Neural cell (in vitro differentiated cells): ENCODE measurements around the gene HIVEP2. TPM values are rescaled to one million over a fixed set of nuclear protein-coding genes. Genes with fewer than 3 reads are reported as not detected.

Experiments used
- H2AFZ ChIP-seq: fragments of 200-600, 300-800 bp; sonication (generic), shearing (Covaris generic); 2 replicates; pipeline ENCODE4 v1.6.0; 2014; ENCODE audit warnings: low read depth, mild to moderate bottlenecking, antibody characterized with exemption, low read length, moderate library complexity
- H3F3A ChIP-seq: fragments of 200-600 bp; shearing (Covaris generic); 2 replicates; pipeline ENCODE4 v1.6.1; 2016; ENCODE audit warnings: mild to moderate bottlenecking, moderate library complexity, mixed read lengths, antibody characterized with exemption, low read length; ENCODE audit not compliant: insufficient read depth, poor library complexity, severe bottlenecking
- H3K27ac ChIP-seq: fragments of 200-600, 300-800 bp; sonication (generic), shearing (Covaris generic); 2 replicates; pipeline ENCODE4 v1.5.1; 2014; ENCODE audit warnings: mild to moderate bottlenecking, low read length, moderate library complexity
- H3K27me3 ChIP-seq: fragments of 300-800, 200-600 bp; sonication (generic), shearing (Covaris generic); 2 replicates; pipeline ENCODE4 v1.6.0; 2014; ENCODE audit warnings: mild to moderate bottlenecking, low read depth, low read length, moderate library complexity; ENCODE audit not compliant: insufficient read depth
- H3K36me3 ChIP-seq: fragments of 300-800, 200-600 bp; sonication (generic), shearing (Covaris generic); 2 replicates; pipeline ENCODE4 v1.5.1; 2014; ENCODE audit warnings: mild to moderate bottlenecking, antibody characterized with exemption, low read length, moderate library complexity; ENCODE audit not compliant: insufficient read depth
- H3K4me2 ChIP-seq: fragments of 300-800, 200-600 bp; sonication (generic), shearing (Covaris generic); 2 replicates; pipeline ENCODE4 v1.6.0; 2014; ENCODE audit warnings: mild to moderate bottlenecking, low read length
- H3K4me3 ChIP-seq: fragments of 300-800, 200-600 bp; sonication (generic), shearing (Covaris generic); 2 replicates; pipeline ENCODE4 v1.5.1; 2014; ENCODE audit warnings: mild to moderate bottlenecking, low read length, moderate library complexity
- H3K79me2 ChIP-seq: fragments of 200-600 bp; shearing (Covaris generic); replicated peaks from 2 replicates; pipeline ENCODE4 v1.6.0; 2014; ENCODE audit warnings: mild to moderate bottlenecking, low read length, moderate library complexity; ENCODE audit not compliant: insufficient read depth
- H3K9ac ChIP-seq: fragments of 300-800, 200-600 bp; sonication (generic), shearing (Covaris generic); 2 replicates; pipeline ENCODE4 v1.6.1; 2016; ENCODE audit warnings: mild to moderate bottlenecking, low read length, mixed read lengths
- H3K9me2 ChIP-seq: fragments of 200-600 bp; shearing (Covaris generic); 2 replicates; pipeline ENCODE4 v1.6.1; 2016; ENCODE audit warnings: mild to moderate bottlenecking, low read length, mixed read lengths; ENCODE audit not compliant: insufficient read depth
- H3K9me3 ChIP-seq: fragments of 200-600, 300-800 bp; sonication (generic), shearing (Covaris generic); 2 replicates; pipeline ENCODE4 v1.6.1; 2016; ENCODE audit warnings: mild to moderate bottlenecking, mixed run types, low read length, moderate library complexity, mixed read lengths
- H4K20me1 ChIP-seq: fragments of 200-600 bp; shearing (Covaris generic); 2 replicates; pipeline ENCODE4 v1.6.1; 2016; ENCODE audit warnings: mild to moderate bottlenecking, mixed run types; ENCODE audit not compliant: insufficient read depth
- EP300 ChIP-seq: fragments of 450-650 bp; conservative IDR thresholded peaks from 2 replicates; pipeline ENCODE4 v1.6.1; 2014; ENCODE audit warnings: antibody characterized with exemption, mild to moderate bottlenecking, moderate library complexity; ENCODE audit not compliant: poor library complexity, severe bottlenecking
- EZH2 ChIP-seq: fragments of 200-600, 300-800 bp; shearing (Covaris generic), sonication (generic); IDR thresholded peaks from 2 replicates; pipeline ENCODE4 v1.6.1; 2014; ENCODE audit warnings: antibody characterized with exemption, low read length, borderline replicate concordance, mild to moderate bottlenecking; ENCODE audit not compliant: insufficient read depth, poor library complexity, severe bottlenecking
- MXI1 ChIP-seq: fragments of 450-650 bp; conservative IDR thresholded peaks from 2 replicates; pipeline ENCODE4 v1.6.1; 2014; ENCODE audit warnings: antibody characterized with exemption, mild to moderate bottlenecking; ENCODE audit not compliant: poor library complexity, severe bottlenecking
- POLR2AphosphoS5 ChIP-seq: IDR thresholded peaks from 2 replicates; pipeline ENCODE4 v1.6.1; 2012
- RAD21 ChIP-seq: fragments of 450-650 bp; conservative IDR thresholded peaks from 2 replicates; pipeline ENCODE4 v1.6.1; 2014; ENCODE audit warnings: antibody characterized with exemption, mild to moderate bottlenecking, moderate library complexity
- REST ChIP-seq: IDR thresholded peaks from 2 replicates; pipeline ENCODE4 v1.6.1; 2012; ENCODE audit warnings: borderline replicate concordance
- SMC3 ChIP-seq: fragments of 450-650 bp; conservative IDR thresholded peaks from 2 replicates; pipeline ENCODE4 v1.6.1; 2014; ENCODE audit warnings: antibody characterized with exemption, mild to moderate bottlenecking, moderate library complexity; ENCODE audit not compliant: poor library complexity
- TAF1 ChIP-seq: IDR thresholded peaks from 2 replicates; pipeline ENCODE4 v1.6.1; 2012; ENCODE audit warnings: low read depth
- polyA plus RNA-seq: library from polyadenylated mRNA; depleted of rRNA; stranded (reverse); fragments of >200 nt; gene quantifications from 2 replicates; pipeline ENCODE4 v1.2.3, GENCODE V29; 2014
- TF ChIP-seq, protein P1 (sequence below): fragments of 450-650 bp; IDR thresholded peaks from 2 replicates; pipeline ENCODE4 v1.5.1; 2014; ENCODE audit warnings: antibody characterized with exemption, mild to moderate bottlenecking, moderate library complexity; ENCODE audit not compliant: poor library complexity, severe bottlenecking

HIVEP2 gene
- polyA plus RNA-seq, 1 donor from 2014 or later: 6.0 TPM

DNA sequence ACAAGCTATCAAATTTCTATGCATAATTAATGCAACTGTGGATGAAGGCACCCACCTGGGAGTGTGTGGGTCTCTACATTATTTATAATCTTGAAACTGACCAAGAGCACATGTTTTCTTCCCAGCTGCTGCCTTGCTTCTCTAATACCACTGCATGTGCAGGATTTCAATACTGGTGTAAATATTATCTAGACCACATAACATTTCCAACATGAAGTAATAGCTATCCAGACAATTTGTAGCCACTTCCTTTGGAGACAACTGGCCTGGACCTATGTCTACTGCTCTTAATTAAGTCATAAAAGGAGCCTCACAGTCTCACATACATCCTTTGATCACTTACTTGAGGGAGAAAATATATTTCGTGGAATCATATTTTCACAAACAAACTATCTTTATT is 180.7 kb downstream of the HIVEP2 start:
- H2AFZ ChIP-seq: no peak overlapping the region
- no peaks in the 10 kb centered on the region for H3K27me3 ChIP-seq
- H3K9me3 ChIP-seq: no peaks in the 10 kb centered on the region
- no peaks in the 10 kb centered on the region for H3K79me2 ChIP-seq
- no peak overlapping the region for H3K4me2 ChIP-seq
- peaks cover 5% of the 10 kb centered on the region for H3K36me3 ChIP-seq
- TF ChIP-seq POLR2AphosphoS5 (no peak), REST (no peak), RAD21 (no peak), EZH2 (no peak), MXI1 (no peak), SMC3 (no peak), TAF1 (no peak), EP300 (no peak)
- TF ChIP-seq, protein P1, sequence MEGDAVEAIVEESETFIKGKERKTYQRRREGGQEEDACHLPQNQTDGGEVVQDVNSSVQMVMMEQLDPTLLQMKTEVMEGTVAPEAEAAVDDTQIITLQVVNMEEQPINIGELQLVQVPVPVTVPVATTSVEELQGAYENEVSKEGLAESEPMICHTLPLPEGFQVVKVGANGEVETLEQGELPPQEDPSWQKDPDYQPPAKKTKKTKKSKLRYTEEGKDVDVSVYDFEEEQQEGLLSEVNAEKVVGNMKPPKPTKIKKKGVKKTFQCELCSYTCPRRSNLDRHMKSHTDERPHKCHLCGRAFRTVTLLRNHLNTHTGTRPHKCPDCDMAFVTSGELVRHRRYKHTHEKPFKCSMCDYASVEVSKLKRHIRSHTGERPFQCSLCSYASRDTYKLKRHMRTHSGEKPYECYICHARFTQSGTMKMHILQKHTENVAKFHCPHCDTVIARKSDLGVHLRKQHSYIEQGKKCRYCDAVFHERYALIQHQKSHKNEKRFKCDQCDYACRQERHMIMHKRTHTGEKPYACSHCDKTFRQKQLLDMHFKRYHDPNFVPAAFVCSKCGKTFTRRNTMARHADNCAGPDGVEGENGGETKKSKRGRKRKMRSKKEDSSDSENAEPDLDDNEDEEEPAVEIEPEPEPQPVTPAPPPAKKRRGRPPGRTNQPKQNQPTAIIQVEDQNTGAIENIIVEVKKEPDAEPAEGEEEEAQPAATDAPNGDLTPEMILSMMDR: no peak
- H3K9ac ChIP-seq: no peak overlapping the region
- H3K9me2 ChIP-seq: no peaks in the 10 kb centered on the region
- no peaks in the 10 kb centered on the region for H4K20me1 ChIP-seq
- H3K4me3 ChIP-seq: no peak overlapping the region
- no peaks in the 10 kb centered on the region for H3F3A ChIP-seq
- no peak overlapping the region for H3K27ac ChIP-seq

GRCh38 chr6:142763205-142763604 is 181.8 kb downstream of the HIVEP2 start:
- no peak overlapping the region for H3K4me3 ChIP-seq
- H2AFZ ChIP-seq: no peak overlapping the region
- H3K4me2 ChIP-seq: no peak overlapping the region
- H3K9me3 ChIP-seq: no peaks in the 10 kb centered on the region
- H3K27ac ChIP-seq: no peak overlapping the region
- H3K27me3 ChIP-seq: no peaks in the 10 kb centered on the region
- H3K36me3 ChIP-seq: peaks cover 5% of the 10 kb centered on the region
- TF ChIP-seq, protein P1: no peak
- TF ChIP-seq SMC3: no peak
- TF ChIP-seq REST: no peak
- TF ChIP-seq EP300: no peak
- TF ChIP-seq POLR2AphosphoS5: no peak
- TF ChIP-seq MXI1: no peak
- no peak for TF ChIP-seq EZH2
- TF ChIP-seq TAF1: no peak
- no peak for TF ChIP-seq RAD21
- no peaks in the 10 kb centered on the region for H4K20me1 ChIP-seq
- no peaks in the 10 kb centered on the region for H3K79me2 ChIP-seq
- H3K9me2 ChIP-seq: no peaks in the 10 kb centered on the region
- H3K9ac ChIP-seq: no peak overlapping the region
- no peaks in the 10 kb centered on the region for H3F3A ChIP-seq
